Stimulated activated CD4-positive, alpha-beta T cell treated with anti-CD3 and anti-CD28 coated beads, Interleukin-15, amount 100 ng/mL, for 1 hour (primary cell): Measurements from ENCODE around the gene SSBP4.

Source experiments
- DNase-seq, 2 donors: peaks; one replicate each; pipeline ENCODE4 v3.0.0-alpha.2; 2020; ENCODE audit warnings: low read depth in 1 of 2, low spot score in 1 of 2

SSBP4 gene

GRCh38 chr19:18419699-18420460, 682 bp downstream of the SSBP4 start:
- no peak for DNase-seq

DNA sequence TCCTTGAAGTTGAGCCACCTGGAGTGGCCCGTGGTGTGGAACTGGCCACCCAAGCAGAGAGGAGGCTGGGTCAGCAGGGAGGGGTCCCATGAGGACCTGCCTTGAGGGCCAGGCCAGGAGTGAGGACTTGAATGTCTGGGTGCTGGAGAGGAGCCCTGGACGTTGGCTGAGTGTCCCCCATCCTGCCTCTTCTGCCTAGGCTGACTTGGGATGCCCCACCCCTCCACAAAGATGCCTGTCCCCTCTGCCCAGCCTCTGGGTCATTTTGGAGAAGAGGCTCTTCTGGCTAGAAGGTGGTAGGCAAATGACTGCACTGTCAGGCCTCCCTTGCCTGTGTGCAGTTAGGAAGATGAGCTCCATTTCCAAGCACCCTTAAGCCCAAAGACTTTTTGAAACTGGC, 1.7 kb downstream of the SSBP4 start:
- DNase-seq, result no peak

DNA sequence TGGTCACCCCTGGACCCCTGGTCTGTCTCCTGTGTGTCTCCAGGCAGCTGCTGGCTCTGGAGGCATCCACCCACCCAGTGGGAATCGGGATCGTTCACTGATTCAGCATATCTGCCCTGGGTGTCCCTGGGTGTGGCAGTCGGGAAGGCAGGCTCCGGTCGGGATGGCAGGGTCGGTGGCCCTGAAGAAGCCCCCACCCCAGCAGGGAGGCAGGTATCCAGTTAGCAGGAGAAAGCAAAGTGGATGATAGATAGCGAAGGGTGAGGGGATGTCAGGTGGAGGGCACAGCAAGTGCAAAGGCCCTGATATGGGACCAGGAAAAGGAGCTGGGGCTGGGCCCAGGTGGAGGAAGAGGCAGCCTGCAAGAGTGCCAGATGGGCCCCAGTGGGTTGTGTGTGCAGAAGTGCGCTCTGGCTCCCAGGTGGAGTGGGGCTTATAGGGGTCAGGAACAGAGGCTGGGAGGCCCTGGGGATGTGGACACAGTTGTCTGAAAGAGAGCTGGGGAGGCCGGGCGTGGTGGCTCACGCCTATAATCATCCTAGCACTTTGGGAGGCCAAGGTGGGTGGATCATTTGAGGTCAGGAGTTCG, 2.3 kb downstream of the SSBP4 start:
- DNase-seq, result no peak

GRCh38 chr19:18422530-18423191, 3.5 kb downstream of the SSBP4 start:
- DNase-seq, result no peak

DNA sequence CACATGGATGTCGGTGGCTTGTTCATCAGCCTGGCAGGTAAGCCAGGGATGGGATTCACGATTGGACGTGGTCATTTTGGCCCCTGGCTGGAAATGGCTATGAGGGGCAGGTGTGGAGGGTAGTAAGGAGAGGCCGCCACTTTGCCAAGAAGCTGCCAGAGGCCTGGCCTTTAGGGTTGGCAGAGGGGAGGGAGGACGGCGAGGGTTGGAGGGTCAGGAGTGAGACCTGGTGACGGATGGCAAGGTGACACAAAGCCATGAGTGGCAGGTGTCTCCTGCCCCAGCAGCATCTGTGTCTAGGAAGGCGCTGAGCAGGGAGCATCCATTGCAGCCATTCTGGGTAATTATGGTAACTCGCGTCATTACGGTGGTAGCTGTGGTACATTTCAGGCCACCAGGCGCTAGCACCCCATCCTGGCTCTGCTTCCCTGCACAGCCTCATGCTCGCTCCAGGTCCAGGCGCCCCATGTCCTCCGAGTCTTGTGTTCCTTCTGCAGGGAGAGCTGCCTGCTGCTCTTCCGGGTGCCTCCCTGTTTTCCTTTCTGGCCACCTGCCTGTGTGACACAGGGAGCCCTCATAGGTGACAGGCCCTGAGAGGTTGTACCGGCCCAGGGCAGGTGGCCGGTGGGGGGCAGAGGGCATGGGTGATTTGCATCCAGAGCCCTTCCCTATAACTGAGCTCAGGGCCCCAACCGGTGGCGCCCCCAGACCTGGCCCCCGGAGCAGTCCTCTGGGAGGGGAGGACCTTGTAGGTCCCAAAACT, 4.2 kb downstream of the SSBP4 start:
- no peak for DNase-seq

DNA sequence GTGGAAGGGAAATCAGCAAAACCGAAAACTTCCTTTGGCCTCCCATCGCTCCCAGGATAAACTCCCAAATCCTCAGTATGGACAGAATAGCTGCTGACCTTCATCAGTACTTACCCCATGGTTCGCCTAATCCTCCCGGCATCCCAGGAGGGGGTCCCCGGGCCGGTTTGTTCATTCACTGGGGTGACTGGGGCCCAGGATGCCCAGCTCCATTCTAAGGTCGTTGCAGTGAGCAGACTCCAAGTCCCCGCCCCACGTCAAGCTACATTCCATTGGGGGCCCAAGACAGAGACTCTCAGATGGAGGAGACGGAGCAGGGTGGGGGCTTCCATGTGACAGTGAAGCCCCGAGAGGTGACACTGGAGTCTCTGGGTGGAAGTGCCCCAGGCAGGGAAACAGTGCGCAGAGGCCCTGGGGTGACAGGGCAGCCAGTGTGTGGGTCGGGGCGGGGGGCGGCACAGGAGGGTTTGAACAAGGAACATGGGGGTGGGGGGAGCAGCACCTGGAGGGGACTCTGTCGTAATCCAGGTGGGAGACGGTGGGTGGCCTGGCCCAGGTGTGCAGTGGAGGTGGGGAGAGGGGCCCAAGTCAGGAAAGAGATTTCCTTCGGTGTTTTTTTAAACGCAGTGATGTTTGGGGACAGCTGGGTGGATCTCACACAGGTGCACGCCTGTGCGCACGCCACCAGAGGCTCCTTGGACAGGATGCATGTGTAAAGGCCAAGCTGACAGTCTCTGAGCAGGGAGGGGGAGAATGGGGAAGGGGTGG, 5.1 kb downstream of the SSBP4 start:
- DNase-seq, result no peak

- DNase-seq, result no peak
Measured at GRCh38 chr19:18424890-18425514, 5.8 kb downstream of the SSBP4 start.

DNA sequence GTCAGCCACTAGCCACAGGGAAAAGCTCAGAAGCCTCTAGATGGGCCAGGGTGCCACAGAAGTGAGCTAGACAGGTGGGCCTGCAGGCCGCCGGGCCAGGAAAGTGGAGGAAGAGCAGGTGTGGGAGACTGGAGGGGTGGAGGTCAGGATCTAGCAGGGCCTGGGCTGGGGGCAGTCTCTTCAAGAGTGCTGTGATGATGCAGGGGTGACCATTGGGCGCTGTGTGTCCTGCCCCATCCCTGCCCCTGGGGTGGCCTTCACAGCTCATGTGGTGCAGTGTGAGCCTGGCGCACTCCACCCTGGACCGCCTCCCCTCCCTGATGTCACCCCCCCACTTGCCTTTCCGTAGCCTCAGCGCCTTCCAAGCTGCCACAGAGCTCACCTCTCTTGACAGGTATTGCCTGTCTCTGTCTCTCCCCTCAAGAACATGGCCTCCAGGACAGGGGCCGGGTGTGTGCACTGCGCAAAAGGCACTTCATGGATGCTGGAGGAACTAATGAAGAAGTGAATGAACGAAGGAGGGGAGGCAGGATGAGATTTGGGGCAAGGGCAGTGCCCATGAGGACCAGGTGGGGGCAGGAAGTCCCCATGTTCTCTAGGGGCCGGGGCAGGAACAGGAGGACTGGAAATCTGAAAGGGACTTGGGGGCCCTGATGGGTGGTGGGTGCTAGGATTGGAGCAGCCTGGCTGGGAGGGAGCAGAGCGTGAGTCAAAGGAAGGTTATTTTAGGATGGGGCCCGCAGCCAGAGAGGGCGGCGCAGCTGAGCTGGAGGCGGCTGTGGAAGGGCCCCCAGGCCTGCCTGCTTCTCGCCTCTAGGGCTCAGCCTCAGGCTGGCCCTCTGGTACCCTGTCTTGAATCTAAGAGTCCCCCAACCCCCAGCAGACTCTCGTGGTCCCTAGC, 6.6 kb downstream of the SSBP4 start:
- DNase-seq, result no peak

- DNase-seq, result no peak
Measured at GRCh38 chr19:18426416-18426767, 7.2 kb downstream of the SSBP4 start.

- DNase-seq, result no peak
Measured at GRCh38 chr19:18427080-18427742, 8.0 kb downstream of the SSBP4 start.

- no peak for DNase-seq
Measured at GRCh38 chr19:18427743-18428113, 8.5 kb downstream of the SSBP4 start.

- DNase-seq, result no peak
Measured at GRCh38 chr19:18428173-18428786, 9.1 kb downstream of the SSBP4 start.

DNA sequence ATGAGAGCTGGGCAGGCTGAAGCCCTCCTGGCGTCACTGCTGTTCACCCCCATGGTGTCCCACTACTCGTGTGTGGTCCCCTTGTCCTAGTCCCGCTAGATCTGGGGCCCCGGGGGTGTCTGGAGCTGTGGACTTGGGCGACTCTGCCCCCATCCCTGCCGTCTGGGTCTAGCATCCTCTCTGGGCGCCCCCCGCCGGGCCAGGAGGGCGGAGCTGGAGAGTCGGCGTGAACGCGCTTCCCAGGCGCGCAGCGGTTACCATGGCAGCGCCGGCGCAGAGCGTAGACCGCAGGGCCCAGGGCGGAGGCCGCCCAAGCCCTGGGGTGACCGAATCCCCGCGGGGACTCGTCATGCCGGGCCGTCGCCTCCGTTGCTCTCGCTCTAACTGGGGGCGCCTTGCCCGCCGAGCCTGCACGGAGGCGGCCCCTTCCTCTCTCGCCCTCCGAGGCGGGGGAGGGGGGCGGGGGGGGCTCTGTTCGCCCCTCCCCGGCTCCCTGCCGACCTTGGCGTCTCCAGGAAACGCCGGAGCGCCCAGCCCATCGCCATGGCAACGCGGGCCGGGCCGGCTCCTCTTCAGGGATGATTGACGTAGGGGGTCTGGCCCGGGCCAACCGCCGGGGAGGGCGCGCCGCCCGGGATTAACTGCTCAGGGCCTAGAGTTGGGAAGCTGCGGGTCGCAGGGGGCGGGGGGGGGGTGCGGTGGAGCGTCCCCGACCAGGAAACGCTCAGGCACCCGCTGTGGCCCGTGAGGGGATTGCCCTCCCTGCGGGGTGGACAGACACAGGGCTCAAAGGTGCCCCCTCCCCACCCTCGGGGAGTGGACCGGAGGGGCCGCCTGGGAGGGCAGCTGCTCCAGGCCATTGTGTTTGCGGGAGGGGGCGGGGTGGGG, 9.8 kb downstream of the SSBP4 start:
- DNase-seq, result peak; percentile 56 to 71

DNA sequence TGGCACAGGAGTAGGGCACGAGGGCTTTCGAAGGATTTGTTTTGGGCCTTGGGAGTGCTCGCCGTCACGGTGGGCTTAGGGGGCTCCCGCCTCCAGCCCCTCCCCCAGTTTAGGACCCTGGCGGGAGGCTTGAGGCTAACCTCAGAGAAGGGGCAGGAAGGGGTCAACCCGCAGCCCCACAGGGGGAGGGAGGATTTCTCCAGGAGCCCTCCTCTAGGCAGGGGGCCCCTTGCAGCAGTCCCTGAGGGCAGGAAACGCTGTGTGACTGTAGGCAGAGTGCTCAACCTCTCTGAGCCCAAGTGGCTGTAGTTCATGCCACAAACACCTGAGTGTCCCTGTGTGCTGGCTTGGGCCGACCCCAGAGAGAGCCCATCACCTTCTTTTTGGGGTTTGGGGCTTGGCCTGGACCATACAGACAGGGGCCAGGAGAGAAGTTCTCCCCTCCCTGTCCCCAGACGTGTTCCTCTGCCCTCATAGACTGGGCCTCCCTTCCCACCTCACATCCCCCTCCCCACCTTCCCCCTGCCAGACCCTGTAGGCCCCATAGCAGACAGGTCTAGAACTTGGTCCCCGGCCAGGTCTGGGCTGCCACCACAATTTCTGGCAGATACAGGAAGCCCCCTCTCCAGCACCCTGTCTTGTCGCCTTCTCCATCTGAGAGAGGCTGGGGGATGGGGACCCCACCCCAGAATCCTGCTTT, 10.7 kb downstream of the SSBP4 start:
- DNase-seq, result no peak

- DNase-seq, result no peak
Measured at GRCh38 chr19:18430417-18431144, 11.4 kb downstream of the SSBP4 start.
